ENCODE results near the gene BPIFB1.

- TF ChIP-seq TARDBP (IDR thresholded peaks at IDR 0.05) (no peak), FOXK2 (IDR thresholded peaks at IDR 0.05) (no peak), LEF1 (IDR thresholded peaks at IDR 0.05; ENCODE audit: borderline replicate concordance) (no peak), HDGF (IDR thresholded peaks at IDR 0.05; ENCODE audit: borderline replicate concordance) (no peak), CTBP1 (IDR thresholded peaks at IDR 0.05; ENCODE audit: borderline replicate concordance) (no peak), ELF4 (IDR thresholded peaks at IDR 0.05) (no peak), PKNOX1 (IDR thresholded peaks at IDR 0.05) (no peak), FOXA1 (IDR thresholded peaks at IDR 0.05) (no peak)
Observed at GRCh38 chr20:33306228-33306627, 23.2 kb downstream of the BPIFB1 start.

Measured in HEK293T (cell line).